Fibroblast of lung (primary cell): ENCODE results near the gene TRAPPC12.

ENCODE experiments used
- EZH2 ChIP-seq: IDR thresholded peaks from 2 replicates; pipeline ENCODE4 v1.5.1; 2012; ENCODE audit warnings: low read length, control low read depth, mild to moderate bottlenecking; ENCODE audit errors: missing control alignments
- TF ChIP-seq, protein P1 (sequence below), 2 donors: IDR thresholded peaks in 1 of 2; conservative IDR thresholded peaks in 1 of 2; 1 replicate in 1 of 2; 2 replicates in 1 of 2; pipeline ENCODE4 v1.5.1; 2011 to 2012; ENCODE audit warnings: low read length in 2 of 2, control low read depth in 1 of 2, inconsistent platforms in 1 of 2, low read depth in 1 of 2, mild to moderate bottlenecking in 1 of 2

- TF ChIP-seq, protein P1, sequence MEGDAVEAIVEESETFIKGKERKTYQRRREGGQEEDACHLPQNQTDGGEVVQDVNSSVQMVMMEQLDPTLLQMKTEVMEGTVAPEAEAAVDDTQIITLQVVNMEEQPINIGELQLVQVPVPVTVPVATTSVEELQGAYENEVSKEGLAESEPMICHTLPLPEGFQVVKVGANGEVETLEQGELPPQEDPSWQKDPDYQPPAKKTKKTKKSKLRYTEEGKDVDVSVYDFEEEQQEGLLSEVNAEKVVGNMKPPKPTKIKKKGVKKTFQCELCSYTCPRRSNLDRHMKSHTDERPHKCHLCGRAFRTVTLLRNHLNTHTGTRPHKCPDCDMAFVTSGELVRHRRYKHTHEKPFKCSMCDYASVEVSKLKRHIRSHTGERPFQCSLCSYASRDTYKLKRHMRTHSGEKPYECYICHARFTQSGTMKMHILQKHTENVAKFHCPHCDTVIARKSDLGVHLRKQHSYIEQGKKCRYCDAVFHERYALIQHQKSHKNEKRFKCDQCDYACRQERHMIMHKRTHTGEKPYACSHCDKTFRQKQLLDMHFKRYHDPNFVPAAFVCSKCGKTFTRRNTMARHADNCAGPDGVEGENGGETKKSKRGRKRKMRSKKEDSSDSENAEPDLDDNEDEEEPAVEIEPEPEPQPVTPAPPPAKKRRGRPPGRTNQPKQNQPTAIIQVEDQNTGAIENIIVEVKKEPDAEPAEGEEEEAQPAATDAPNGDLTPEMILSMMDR (conservative IDR thresholded peaks at IDR 0.05 in 1 of 2, IDR thresholded peaks at IDR 0.05 in 1 of 2; ENCODE audit: low read depth in 1 of 2, low read length in 2 of 2) = no peak
- TF ChIP-seq EZH2 = no peak
Measured at GRCh38 chr2:3454802-3455201, 75.3 kb downstream of the TRAPPC12 start.
